OCI-LY3 (cell line): ENCODE results near the gene ARHGEF6.
"Not testable (repeated sequence)": the region's sequence is repeated elsewhere in the genome, so short reads cannot be mapped to it uniquely, and the experiment has no call there.

Source experiments
- CTCF ChIP-seq: fragments of 200-600, 300-600 bp; sonication (generic); IDR thresholded peaks from 2 replicates; pipeline ENCODE4 v1.5.1; 2014; ENCODE audit warnings: antibody characterized with exemption, low read length, low read depth
- EZH2phosphoT487 ChIP-seq: fragments of 200-600 bp; shearing (Covaris generic); IDR thresholded peaks from 2 replicates; pipeline ENCODE4 v1.6.1; 2018; ENCODE audit warnings: antibody characterized with exemption, mixed run types, low read depth

DNA sequence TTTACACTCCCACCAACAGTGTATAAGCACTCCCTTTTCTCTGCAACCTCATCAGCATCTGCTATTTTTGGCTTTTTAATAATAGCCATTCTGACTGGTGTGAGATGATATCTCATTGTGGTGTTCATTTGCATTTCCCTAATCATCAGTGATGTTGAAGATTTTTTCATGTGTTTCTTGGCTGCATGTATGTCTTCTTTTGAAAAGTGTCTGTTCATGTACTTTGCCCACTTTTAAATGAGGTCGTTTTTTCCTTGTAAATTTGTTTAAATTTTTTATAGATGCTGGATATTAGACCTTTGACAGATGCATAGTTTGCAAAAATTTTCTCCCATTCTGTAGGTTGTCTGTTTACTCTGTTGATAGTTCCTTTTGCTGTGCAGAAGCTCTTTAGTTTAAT is 14.4 kb upstream of the ARHGEF6 start:
- TF ChIP-seq CTCF, EZH2phosphoT487: not testable (repeated sequence)
